PC-3 (cell line): Measurements from ENCODE around the gene PXT1. TPM values are rescaled to one million over a fixed set of nuclear protein-coding genes. Genes with fewer than 3 reads are reported as not detected.

ENCODE experiments used
- ATAC-seq: fragments of 200-7000 bp; cut with Tn5 transposase; 2 replicates; pipeline ENCODE4 v1.9.1; 2020; ENCODE audit warnings: mild to moderate bottlenecking, moderate library complexity
- BruUV-seq: library from RNA; stranded (reverse); fragments of 400-500 nt; replicated peaks from 2 replicates; lab custom pipeline; 2021; lab: Mats Ljungman, UMichigan
- CTCF ChIA-PET: fragments of 300-600 bp; sonication (Branson Sonifier 250); formaldehyde crosslinking; loops from one replicate; lab custom pipeline; 2022; ENCODE audit warnings: antibody characterized with exemption; lab: Charles Lee
- POLR2A ChIA-PET: fragments of 300-600 bp; sonication (Branson Sonifier 250); formaldehyde crosslinking; loops from one replicate; lab custom pipeline; 2022; ENCODE audit warnings: antibody characterized with exemption; ENCODE audit not compliant: unreplicated experiment; lab: Charles Lee
- DNase-seq: peaks from one replicate; pipeline ENCODE4 v3.0.0-alpha.2; 2015
- H2AFZ ChIP-seq: fragments of 300-600 bp; sonication (generic); 2 replicates; pipeline ENCODE4 v1.6.0; 2016; ENCODE audit warnings: antibody characterized with exemption, low read length
- H3F3A ChIP-seq: fragments of 300-600 bp; sonication (generic); one replicate; pipeline ENCODE4 v1.6.0; 2017; ENCODE audit warnings: antibody characterized with exemption, low read length, control low read depth, mild to moderate bottlenecking; ENCODE audit not compliant: unreplicated experiment
- H3K27ac ChIP-seq: fragments of 300-600 bp; sonication (generic); 2 replicates; pipeline ENCODE4 v1.5.1; 2016; ENCODE audit warnings: mild to moderate bottlenecking, low read length
- H3K27me3 ChIP-seq: fragments of 300-600 bp; sonication (generic); 2 replicates; pipeline ENCODE4 v1.6.1; 2016; ENCODE audit warnings: low read length, mixed read lengths
- H3K36me3 ChIP-seq: fragments of 300-600 bp; sonication (generic); 2 replicates; pipeline ENCODE4 v1.6.1; 2016; ENCODE audit warnings: low read depth, mixed run types, low read length, mixed read lengths
- H3K4me1 ChIP-seq: fragments of 300-600 bp; sonication (generic); 2 replicates; pipeline ENCODE4 v1.5.1; 2016; ENCODE audit warnings: low read length; ENCODE audit not compliant: insufficient read depth
- H3K4me2 ChIP-seq: fragments of 300-600 bp; sonication (generic); 2 replicates; pipeline ENCODE4 v1.6.0; 2016; ENCODE audit warnings: low read length
- H3K4me3 ChIP-seq: fragments of 300-600 bp; sonication (generic); 2 replicates; pipeline ENCODE4 v1.5.1; 2016; ENCODE audit warnings: mild to moderate bottlenecking, low read length, mixed read lengths
- H3K79me2 ChIP-seq: fragments of 300-600 bp; sonication (generic); 2 replicates; pipeline ENCODE4 v1.6.1; 2017; ENCODE audit warnings: low read length, mixed read lengths
- H3K9ac ChIP-seq: fragments of 300-600 bp; sonication (generic); 2 replicates; pipeline ENCODE4 v1.6.0; 2016; ENCODE audit warnings: mild to moderate bottlenecking, low read length
- H3K9me2 ChIP-seq: fragments of 300-600 bp; sonication (generic); replicated peaks from 2 replicates; pipeline ENCODE4 v1.6.1; 2016; ENCODE audit warnings: mixed run types, low read length, mixed read lengths
- H3K9me3 ChIP-seq: fragments of 300-600 bp; sonication (generic); 2 replicates; pipeline ENCODE4 v1.6.1; 2016; ENCODE audit warnings: low read length, mixed read lengths
- H4K20me1 ChIP-seq: fragments of 300-600 bp; sonication (generic); 2 replicates; pipeline ENCODE4 v1.6.1; 2016; ENCODE audit warnings: low read length, mixed read lengths
- CTCF ChIP-seq: fragments of 300-600 bp; sonication (generic); conservative IDR thresholded peaks from 2 replicates; pipeline ENCODE4 v1.5.1; 2017; ENCODE audit warnings: antibody characterized with exemption, low read depth, mild to moderate bottlenecking, low read length
- EZH2 ChIP-seq: fragments of 300-600 bp; sonication (generic); IDR thresholded peaks from one replicate; pipeline ENCODE4 v1.6.1; 2017; ENCODE audit warnings: antibody characterized with exemption, mild to moderate bottlenecking, low read length; ENCODE audit not compliant: unreplicated experiment
- EZH2phosphoT487 ChIP-seq: fragments of 300-600 bp; sonication (generic); IDR thresholded peaks from 2 replicates; pipeline ENCODE4 v1.6.1; 2018; ENCODE audit warnings: mild to moderate bottlenecking, antibody characterized with exemption, low read length, borderline replicate concordance
- intact Hi-C: fragments of 100-400 bp; cut with micrococcal nuclease; formaldehyde crosslinking; loops from 2 replicates; pipeline ENCODE4 v1.9.0; 2023
- total RNA-seq: library from RNA; depleted of rRNA; stranded (reverse); fragments of >200 nt; gene quantifications from 2 replicates; pipeline ENCODE4 v1.2.3, GENCODE V29; 2014

Gene PXT1
- total RNA-seq, 1 experiment from 2014 or later: not detected

GRCh38 chr6:36345681-36346466 lies 96.8 kb downstream of the PXT1 start:
- Histone ChIP-seq H3K4me2 (no peak overlapping the region), H3K9me3 (no peaks in the 10 kb centered on the region), H3F3A (no peaks in the 10 kb centered on the region), H4K20me1 (no peaks in the 10 kb centered on the region), H3K4me1 (peaks cover under 1% of the 10 kb centered on the region), H3K9me2 (no peaks in the 10 kb centered on the region), H3K79me2 (no peaks in the 10 kb centered on the region), H3K27me3 (no peaks in the 10 kb centered on the region), H2AFZ (no peak overlapping the region), H3K36me3 (no peaks in the 10 kb centered on the region), H3K4me3 (no peak overlapping the region), H3K9ac (no peak overlapping the region), H3K27ac (no peak overlapping the region)
- TF ChIP-seq EZH2 (no peak), CTCF (no peak), EZH2phosphoT487 (no peak)
- CTCF ChIA-PET: interaction anchor here (0.6 kb wide), 2 partner anchors 231 to 364 kb away, joined by 3 to 4 read pairs; no protein-coding TSS in a partner anchor
- intact Hi-C loops: no loop called here
- POLR2A ChIA-PET: no interaction called here
- no peak for DNase-seq
- BruUV-seq: no TSS peak
- no peak for ATAC-seq

- H3K4me2 ChIP-seq: no peak overlapping the region
- POLR2A ChIA-PET: no interaction called here
- H3K9me3 ChIP-seq: no peaks in the 10 kb centered on the region
- no peak for ATAC-seq
- H3K9ac ChIP-seq: no peak overlapping the region
- H3K4me3 ChIP-seq: no peak overlapping the region
- CTCF ChIA-PET: no interaction called here
- H3K36me3 ChIP-seq: no peaks in the 10 kb centered on the region
- no peak overlapping the region for H3K27ac ChIP-seq
- H3K4me1 ChIP-seq: peaks cover 7% of the 10 kb centered on the region
- TF ChIP-seq CTCF (no peak), EZH2 (no peak), EZH2phosphoT487 (no peak)
- no peaks in the 10 kb centered on the region for H3K79me2 ChIP-seq
- intact Hi-C loops: no loop called here
- H3K27me3 ChIP-seq: 0 out of 2 replicates have a peak, but pooled peaks cover 7% of the 10 kb centered on the region
- H2AFZ ChIP-seq: no peak overlapping the region
- H4K20me1 ChIP-seq: no peaks in the 10 kb centered on the region
- H3K9me2 ChIP-seq: no peaks in the 10 kb centered on the region
- no peak for DNase-seq
- H3F3A ChIP-seq: no peaks in the 10 kb centered on the region
- no TSS peak for BruUV-seq
These were observed 99.5 kb downstream of the PXT1 start for GRCh38 chr6:36343109-36343680.
